Measurements from ENCODE around the gene SH2D5.

DNA sequence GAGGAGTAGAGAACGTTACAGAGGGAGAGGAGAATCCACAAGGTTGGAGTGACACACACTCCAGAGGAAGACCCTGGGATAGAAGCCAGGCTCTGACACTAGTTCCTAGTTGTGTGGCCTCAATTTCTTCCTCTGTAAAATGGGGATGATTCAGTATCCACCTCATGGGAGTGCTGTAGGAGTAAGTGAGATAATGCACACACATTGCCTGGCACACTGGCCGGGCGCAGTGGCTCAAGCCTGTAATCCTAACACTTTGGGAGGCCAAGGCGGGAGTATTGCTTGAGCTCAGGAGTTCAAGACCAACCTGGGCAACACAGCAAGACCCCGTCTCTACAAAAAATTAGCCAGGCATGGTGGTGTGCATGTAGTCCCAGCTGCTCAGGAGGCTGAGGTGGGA, 23.6 kb downstream of the SH2D5 start:
- TF ChIP-seq, protein P1, sequence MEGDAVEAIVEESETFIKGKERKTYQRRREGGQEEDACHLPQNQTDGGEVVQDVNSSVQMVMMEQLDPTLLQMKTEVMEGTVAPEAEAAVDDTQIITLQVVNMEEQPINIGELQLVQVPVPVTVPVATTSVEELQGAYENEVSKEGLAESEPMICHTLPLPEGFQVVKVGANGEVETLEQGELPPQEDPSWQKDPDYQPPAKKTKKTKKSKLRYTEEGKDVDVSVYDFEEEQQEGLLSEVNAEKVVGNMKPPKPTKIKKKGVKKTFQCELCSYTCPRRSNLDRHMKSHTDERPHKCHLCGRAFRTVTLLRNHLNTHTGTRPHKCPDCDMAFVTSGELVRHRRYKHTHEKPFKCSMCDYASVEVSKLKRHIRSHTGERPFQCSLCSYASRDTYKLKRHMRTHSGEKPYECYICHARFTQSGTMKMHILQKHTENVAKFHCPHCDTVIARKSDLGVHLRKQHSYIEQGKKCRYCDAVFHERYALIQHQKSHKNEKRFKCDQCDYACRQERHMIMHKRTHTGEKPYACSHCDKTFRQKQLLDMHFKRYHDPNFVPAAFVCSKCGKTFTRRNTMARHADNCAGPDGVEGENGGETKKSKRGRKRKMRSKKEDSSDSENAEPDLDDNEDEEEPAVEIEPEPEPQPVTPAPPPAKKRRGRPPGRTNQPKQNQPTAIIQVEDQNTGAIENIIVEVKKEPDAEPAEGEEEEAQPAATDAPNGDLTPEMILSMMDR (IDR thresholded peaks at IDR 0.05) = no peak
- TF ChIP-seq POLR2A (IDR thresholded peaks at IDR 0.05) = no peak
- no peak for TF ChIP-seq POLR2AphosphoS5 (IDR thresholded peaks at IDR 0.05)
